Hematopoietic multipotent progenitor cell treated with erythropoietin and hydrocortisone succinate and interleukin-3 and kit ligand, for 17 days (in vitro differentiated cells): ENCODE data around the gene CHST9.
"Not testable (repeated sequence)": the region's sequence is repeated elsewhere in the genome, so short reads cannot be mapped to it uniquely, and the experiment has no call there.

Experiments used
- DNase-seq: peaks from one replicate; pipeline ENCODE4 v3.0.0-alpha.2; 2015; ENCODE audit warnings: low spot score

CHST9 gene

GRCh38 chr18:27004056-27004829 lies 180.9 kb downstream of the CHST9 start:
- no peak for DNase-seq

- DNase-seq, result no peak
Measured at GRCh38 chr18:26999797-27000196, 185.3 kb downstream of the CHST9 start.

GRCh38 chr18:26993568-26993967 lies 191.5 kb downstream of the CHST9 start:
- DNase-seq, result no peak

GRCh38 chr18:26992926-26993325 lies 192.2 kb downstream of the CHST9 start:
- DNase-seq, result no peak

- DNase-seq, result no peak
Measured at GRCh38 chr18:26989842-26990241, 195.3 kb downstream of the CHST9 start.

- no peak for DNase-seq
Measured at GRCh38 chr18:26981360-26982082, 203.6 kb downstream of the CHST9 start.

GRCh38 chr18:26978812-26979341 lies 206.2 kb downstream of the CHST9 start:
- no peak for DNase-seq

- DNase-seq, result no peak
Measured at GRCh38 chr18:26977781-26978180, 207.3 kb downstream of the CHST9 start.

- no peak for DNase-seq
Measured at GRCh38 chr18:26976206-26976605, 208.9 kb downstream of the CHST9 start.

- not testable (repeated sequence) for DNase-seq
Measured at GRCh38 chr18:26972549-26972948, 212.6 kb downstream of the CHST9 start.

GRCh38 chr18:26971409-26971808 lies 213.7 kb downstream of the CHST9 start:
- DNase-seq, result no peak

- DNase-seq, result no peak
Measured at GRCh38 chr18:26970637-26971036, 214.5 kb downstream of the CHST9 start.

GRCh38 chr18:26965206-26965605 lies 219.9 kb downstream of the CHST9 start:
- no peak for DNase-seq

- DNase-seq, result no peak
Measured at GRCh38 chr18:26963292-26963691, 221.8 kb downstream of the CHST9 start.

GRCh38 chr18:26961839-26962238 lies 223.3 kb downstream of the CHST9 start:
- no peak for DNase-seq

GRCh38 chr18:26960911-26961310 lies 224.2 kb downstream of the CHST9 start:
- no peak for DNase-seq

- DNase-seq, result no peak
Measured at GRCh38 chr18:26956863-26957262, 228.2 kb downstream of the CHST9 start.

- DNase-seq, result no peak
Measured at GRCh38 chr18:26948703-26949102, 236.4 kb downstream of the CHST9 start.

- no peak for DNase-seq
Measured at GRCh38 chr18:26943906-26944305, 241.2 kb downstream of the CHST9 start.

GRCh38 chr18:26941584-26941983 lies 243.5 kb downstream of the CHST9 start:
- no peak for DNase-seq

GRCh38 chr18:26940744-26941398 lies 244.2 kb downstream of the CHST9 start:
- DNase-seq, result no peak

GRCh38 chr18:26931659-26932058 lies 253.4 kb downstream of the CHST9 start:
- no peak for DNase-seq

- no peak for DNase-seq
Measured at GRCh38 chr18:26930630-26931029, 254.5 kb downstream of the CHST9 start.
